Adrenal gland (tissue), 5 donors: Measurements from ENCODE around the gene NAA50.

Experiments
- POLR2A ChIP-seq, 2 donors: fragments of 450-650 bp; IDR thresholded peaks; one replicate each; pipeline ENCODE4 v1.6.1; 2017; ENCODE audit warnings: antibody characterized with exemption in 2 of 2, mild to moderate bottlenecking in 2 of 2, moderate library complexity in 1 of 2
- TF ChIP-seq, protein P1 (sequence below), 6 experiments: fragments of 450-650 bp in 4 of 6; fragments of 200-600 bp in 2 of 6; sonication (generic) in 1 of 6; IDR thresholded peaks; 1 replicate in 5 of 6; 2 replicates in 1 of 6; pipeline versions ENCODE4 v1.5.1 to v1.8.0; 2016 to 2021; ENCODE audit warnings: antibody characterized with exemption in 6 of 6, mild to moderate bottlenecking in 2 of 6, moderate library complexity in 1 of 6
- donor health status: DM: no; HTN: no; CAD: no.

DNA sequence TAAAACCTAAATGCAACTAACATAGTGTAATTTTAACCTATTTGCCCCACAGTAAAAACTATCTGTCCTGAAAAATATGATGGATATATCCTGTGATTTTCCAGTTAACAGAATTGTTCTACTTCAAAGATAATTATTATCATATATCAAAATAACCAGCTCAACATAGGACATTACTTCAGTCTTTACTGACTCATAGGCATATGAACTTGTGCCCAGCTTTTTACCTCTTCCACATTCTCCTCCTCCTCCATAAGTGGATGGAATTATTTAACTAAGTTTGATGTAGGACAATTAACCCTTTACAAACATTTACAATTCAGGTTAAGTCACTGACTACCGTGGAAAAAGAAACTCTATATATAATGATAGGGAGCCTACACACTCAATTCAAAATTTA is 26.8 kb downstream of the NAA50 start:
- TF ChIP-seq, protein P1, sequence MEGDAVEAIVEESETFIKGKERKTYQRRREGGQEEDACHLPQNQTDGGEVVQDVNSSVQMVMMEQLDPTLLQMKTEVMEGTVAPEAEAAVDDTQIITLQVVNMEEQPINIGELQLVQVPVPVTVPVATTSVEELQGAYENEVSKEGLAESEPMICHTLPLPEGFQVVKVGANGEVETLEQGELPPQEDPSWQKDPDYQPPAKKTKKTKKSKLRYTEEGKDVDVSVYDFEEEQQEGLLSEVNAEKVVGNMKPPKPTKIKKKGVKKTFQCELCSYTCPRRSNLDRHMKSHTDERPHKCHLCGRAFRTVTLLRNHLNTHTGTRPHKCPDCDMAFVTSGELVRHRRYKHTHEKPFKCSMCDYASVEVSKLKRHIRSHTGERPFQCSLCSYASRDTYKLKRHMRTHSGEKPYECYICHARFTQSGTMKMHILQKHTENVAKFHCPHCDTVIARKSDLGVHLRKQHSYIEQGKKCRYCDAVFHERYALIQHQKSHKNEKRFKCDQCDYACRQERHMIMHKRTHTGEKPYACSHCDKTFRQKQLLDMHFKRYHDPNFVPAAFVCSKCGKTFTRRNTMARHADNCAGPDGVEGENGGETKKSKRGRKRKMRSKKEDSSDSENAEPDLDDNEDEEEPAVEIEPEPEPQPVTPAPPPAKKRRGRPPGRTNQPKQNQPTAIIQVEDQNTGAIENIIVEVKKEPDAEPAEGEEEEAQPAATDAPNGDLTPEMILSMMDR (IDR thresholded peaks at IDR 0.05) = no peak
- no peak for TF ChIP-seq POLR2A (IDR thresholded peaks at IDR 0.05)
